NB4 (cell line): ENCODE data around the gene PRPF6.
A peak's percentile ranks its signal among the peaks of the same experiment; 100 is the strongest.
"Not testable (repeated sequence)": the region's sequence is repeated elsewhere in the genome, so short reads cannot be mapped to it uniquely, and the experiment has no call there.

Experiments
- DNase-seq: peaks from one replicate; pipeline ENCODE4 v3.0.0; 2010; ENCODE audit warnings: low read depth
- H3K4me3 ChIP-seq: one replicate; pipeline ENCODE4 v1.5.1; 2011; ENCODE audit warnings: mild to moderate bottlenecking, low read depth, low read length, moderate library complexity
- MYC ChIP-seq: IDR thresholded peaks from 2 replicates; pipeline ENCODE4 v1.6.1; 2011; ENCODE audit warnings: low read depth, low read length
- POLR2A ChIP-seq: IDR thresholded peaks from 2 replicates; pipeline ENCODE4 v1.6.1; 2011; ENCODE audit warnings: mild to moderate bottlenecking; ENCODE audit not compliant: insufficient read length; ENCODE audit errors: extremely low read depth
- TF ChIP-seq, protein P1 (sequence below): IDR thresholded peaks from 2 replicates; pipeline ENCODE4 v1.6.1; 2011; ENCODE audit warnings: low read depth, low read length
- TF ChIP-seq, protein P2 (sequence below): IDR thresholded peaks from one replicate; pipeline ENCODE4 v1.5.1; 2012; ENCODE audit warnings: low read depth, low read length

Gene PRPF6

DNA sequence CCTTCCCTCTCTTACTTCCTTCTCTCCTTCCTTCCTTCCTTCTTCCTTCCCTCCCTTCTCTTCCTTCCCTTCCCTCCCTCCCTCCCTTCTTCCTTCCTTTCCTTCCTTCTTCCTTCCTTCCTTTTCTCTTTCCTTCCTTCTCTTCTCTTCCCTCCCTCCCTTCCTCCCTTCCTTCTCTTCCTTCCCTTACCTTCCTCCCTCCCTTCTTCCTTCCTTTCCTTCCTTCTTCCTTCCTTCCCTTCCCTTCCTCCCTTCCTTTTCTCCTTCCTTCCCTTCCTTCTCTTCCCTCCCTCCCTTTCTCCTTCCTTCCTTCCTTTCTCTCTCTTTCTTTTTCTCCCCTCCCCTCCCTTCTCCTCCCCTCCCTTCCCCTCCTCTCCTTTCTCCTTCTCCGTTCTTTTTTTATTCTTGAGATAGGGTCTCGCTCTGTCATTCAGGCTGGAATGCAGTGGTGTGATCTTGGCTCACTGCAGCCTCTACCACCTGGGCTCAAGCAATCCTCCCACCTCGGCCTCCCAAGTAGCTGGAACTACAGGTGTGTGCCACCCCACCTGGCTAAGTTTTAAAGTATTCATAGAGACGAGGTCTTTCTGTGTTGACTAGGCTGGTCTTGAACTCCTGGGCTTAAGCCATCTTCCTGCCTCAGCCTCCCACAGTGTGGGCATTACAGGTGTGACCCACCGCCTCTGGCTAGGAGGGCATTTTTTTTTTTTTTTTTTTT is 10.1 kb upstream of the PRPF6 start:
- TF ChIP-seq, protein P1, sequence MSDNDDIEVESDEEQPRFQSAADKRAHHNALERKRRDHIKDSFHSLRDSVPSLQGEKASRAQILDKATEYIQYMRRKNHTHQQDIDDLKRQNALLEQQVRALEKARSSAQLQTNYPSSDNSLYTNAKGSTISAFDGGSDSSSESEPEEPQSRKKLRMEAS = no peak
- TF ChIP-seq POLR2A (no peak), MYC (no peak)
- TF ChIP-seq, protein P2, sequence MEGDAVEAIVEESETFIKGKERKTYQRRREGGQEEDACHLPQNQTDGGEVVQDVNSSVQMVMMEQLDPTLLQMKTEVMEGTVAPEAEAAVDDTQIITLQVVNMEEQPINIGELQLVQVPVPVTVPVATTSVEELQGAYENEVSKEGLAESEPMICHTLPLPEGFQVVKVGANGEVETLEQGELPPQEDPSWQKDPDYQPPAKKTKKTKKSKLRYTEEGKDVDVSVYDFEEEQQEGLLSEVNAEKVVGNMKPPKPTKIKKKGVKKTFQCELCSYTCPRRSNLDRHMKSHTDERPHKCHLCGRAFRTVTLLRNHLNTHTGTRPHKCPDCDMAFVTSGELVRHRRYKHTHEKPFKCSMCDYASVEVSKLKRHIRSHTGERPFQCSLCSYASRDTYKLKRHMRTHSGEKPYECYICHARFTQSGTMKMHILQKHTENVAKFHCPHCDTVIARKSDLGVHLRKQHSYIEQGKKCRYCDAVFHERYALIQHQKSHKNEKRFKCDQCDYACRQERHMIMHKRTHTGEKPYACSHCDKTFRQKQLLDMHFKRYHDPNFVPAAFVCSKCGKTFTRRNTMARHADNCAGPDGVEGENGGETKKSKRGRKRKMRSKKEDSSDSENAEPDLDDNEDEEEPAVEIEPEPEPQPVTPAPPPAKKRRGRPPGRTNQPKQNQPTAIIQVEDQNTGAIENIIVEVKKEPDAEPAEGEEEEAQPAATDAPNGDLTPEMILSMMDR = no peak
- no peak for DNase-seq
- H3K4me3 ChIP-seq = no peak overlapping the region

DNA sequence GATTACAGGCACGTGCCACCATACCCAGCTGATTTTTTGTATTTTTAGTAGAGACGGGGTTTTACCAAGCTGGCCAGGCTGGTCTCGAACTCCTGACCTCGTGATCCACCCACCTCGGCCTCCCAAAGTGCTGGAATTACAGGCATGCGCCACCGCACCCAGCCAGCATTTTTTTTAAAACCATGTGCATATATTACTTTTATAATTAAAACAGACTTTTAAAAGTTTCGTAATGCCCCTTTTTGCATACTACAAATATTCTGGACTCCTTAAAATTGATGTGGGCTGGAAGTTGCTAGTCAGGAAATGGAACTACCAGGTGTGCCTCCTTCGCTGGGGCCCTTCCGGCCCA is 9.0 kb upstream of the PRPF6 start:
- not testable (repeated sequence) for DNase-seq, H3K4me3 ChIP-seq

DNA sequence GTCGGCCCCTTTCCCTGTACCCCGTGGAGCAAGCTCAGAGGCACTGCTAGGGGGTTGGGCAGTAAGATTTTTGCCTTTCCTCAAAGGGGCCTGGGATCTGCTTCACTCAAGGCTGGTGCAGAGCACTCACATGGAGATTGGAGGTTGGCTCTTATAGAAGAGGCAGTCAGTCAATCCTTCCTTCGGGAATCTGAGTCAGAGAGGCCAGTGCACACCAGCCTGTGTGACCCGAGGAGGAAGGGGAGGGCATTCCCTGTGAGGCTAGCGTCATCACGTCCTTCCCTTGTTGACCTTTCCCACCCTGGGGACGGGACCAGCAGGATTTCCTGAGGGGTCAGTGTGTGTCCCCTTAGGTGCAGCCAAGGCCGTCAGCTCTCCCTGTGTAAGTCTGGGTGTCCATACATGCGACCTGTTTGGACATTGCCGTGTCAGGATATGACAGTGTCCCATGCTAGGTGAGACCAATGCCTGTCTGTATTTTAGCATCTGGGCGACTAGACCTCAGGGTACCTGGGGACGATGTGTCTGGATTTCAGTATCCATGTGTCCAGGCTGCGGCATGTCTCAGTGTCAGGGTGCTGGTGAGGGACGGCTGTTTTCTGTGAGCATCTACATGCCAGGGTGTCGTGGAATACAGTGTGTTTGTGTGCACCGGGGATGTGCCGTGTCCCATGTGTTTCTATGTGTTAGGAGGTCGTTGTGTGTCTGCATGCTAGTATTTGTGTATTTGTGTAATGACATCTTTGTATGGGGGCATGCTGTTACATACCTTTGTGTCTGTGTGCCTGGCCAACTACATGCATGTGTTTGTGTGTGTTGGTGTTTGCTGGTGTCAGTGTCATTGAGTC is 8.4 kb upstream of the PRPF6 start:
- TF ChIP-seq MYC = no peak
- TF ChIP-seq, protein P2 = no peak
- TF ChIP-seq, protein P1 = no peak
- TF ChIP-seq POLR2A = no peak
- no peak overlapping the region for H3K4me3 ChIP-seq
- DNase-seq = no peak

DNA sequence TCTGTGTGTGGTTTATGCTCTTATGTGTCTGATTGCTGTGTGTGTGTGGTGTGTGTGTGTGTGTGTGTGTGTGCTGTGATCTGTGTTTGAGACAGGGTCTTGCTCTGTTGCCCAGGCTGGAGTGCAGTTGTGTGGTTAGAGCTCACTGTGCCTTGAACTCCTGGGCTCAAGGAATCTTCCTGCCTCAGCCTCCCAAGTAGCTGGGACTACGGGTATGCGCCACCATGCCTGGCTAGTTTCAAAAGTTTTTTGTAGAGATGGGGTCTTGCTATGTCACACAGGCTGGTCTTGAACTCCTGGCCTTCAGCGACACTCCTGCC is 7.8 kb upstream of the PRPF6 start:
- H3K4me3 ChIP-seq = no peak overlapping the region
- TF ChIP-seq, protein P1 = no peak
- TF ChIP-seq POLR2A (no peak), MYC (no peak)
- TF ChIP-seq, protein P2 = no peak
- DNase-seq = no peak

DNA sequence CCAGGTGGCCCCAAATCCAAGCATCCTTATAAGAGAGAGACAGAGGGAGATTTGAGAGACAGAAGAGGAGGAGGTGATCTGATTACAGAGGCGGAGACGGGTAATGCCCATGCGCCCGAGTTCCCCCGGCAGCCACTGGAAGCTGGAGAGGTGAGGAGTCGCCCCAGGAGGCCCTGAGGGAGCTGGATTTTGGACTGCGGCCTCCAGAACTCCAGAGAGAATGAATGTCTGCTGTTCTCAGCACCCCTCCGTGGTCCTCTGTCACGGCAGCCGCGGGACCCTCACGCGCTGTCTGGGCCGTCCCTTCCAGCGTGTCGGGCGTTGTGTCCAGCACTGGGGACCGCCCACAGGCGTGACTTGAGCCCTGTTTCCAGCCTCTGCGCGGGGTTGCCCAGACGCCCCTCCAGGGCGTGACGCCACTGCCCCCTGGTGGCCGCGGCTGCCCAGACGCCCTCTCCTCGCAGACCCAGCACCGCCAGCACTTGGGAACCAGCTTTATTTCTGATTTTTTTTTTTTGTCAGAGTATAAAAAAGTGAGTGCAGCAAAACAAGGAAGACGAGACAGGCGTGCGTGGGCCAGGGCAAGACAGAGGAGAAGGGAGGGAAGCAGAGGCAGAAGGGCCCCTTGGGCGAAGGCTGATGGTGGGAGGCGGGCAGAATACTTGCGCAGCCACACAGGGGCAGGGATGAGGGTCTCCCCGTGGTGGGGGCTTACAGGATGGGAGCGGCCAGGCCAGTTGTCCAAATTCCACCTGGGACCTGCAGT is 7.1 kb upstream of the PRPF6 start:
- TF ChIP-seq, protein P2 = peak; percentile 93
- TF ChIP-seq MYC (peak; percentile 49; the same call in 1 of the 2 replicates), POLR2A (no peak)
- TF ChIP-seq, protein P1 = peak; percentile 79
- DNase-seq = peak; percentile 87
- H3K4me3 ChIP-seq = no peak overlapping the region
